BJ (cell line): ENCODE measurements around the gene TMEM222. TPM values are rescaled to one million over a fixed set of nuclear protein-coding genes. Genes with fewer than 3 reads are reported as not detected.

ENCODE experiments used
- CTCF ChIA-PET: fragments of 350-600 bp; formaldehyde crosslinking; extraction: SDS; loops from one replicate; lab custom pipeline; 2021; ENCODE audit warnings: antibody characterized with exemption, inconsistent platforms; lab: Yijun Ruan, JAX
- POLR2A ChIA-PET: fragments of 300-600 bp; sonication (Branson Sonifier 250); formaldehyde crosslinking; extraction: SDS; loops from one replicate; lab custom pipeline; 2021; ENCODE audit warnings: antibody characterized with exemption; lab: Charles Lee
- DNase-seq: peaks from one replicate; pipeline ENCODE4 v3.0.0-alpha.2; 2011; ENCODE audit warnings: low read depth
- H3K27me3 ChIP-seq: 2 replicates; pipeline ENCODE4 v1.6.0; 2011; ENCODE audit warnings: low read length; ENCODE audit not compliant: control insufficient read depth, insufficient read depth
- H3K36me3 ChIP-seq: 2 replicates; pipeline ENCODE4 v1.5.1; 2011; ENCODE audit warnings: low read length; ENCODE audit not compliant: control insufficient read depth, insufficient read depth
- H3K4me3 ChIP-seq: 2 replicates; pipeline ENCODE4 v1.5.1; 2011; ENCODE audit warnings: low read depth, mild to moderate bottlenecking, control low read depth, low read length
- polyA plus RNA-seq: library from polyadenylated mRNA; depleted of rRNA; stranded (reverse); fragments of >200 nt; gene quantifications from 2 replicates; pipeline ENCODE4 v1.2.3, GENCODE V29; 2011
- TF ChIP-seq, protein P1 (sequence below): IDR thresholded peaks from 2 replicates; pipeline ENCODE4 v1.5.1; 2011; ENCODE audit warnings: low read depth, mild to moderate bottlenecking, control low read depth, inconsistent platforms, low read length, moderate library complexity; ENCODE audit not compliant: insufficient read depth

TMEM222 gene
- polyA plus RNA-seq, 1 experiment: 76.2 TPM

DNA sequence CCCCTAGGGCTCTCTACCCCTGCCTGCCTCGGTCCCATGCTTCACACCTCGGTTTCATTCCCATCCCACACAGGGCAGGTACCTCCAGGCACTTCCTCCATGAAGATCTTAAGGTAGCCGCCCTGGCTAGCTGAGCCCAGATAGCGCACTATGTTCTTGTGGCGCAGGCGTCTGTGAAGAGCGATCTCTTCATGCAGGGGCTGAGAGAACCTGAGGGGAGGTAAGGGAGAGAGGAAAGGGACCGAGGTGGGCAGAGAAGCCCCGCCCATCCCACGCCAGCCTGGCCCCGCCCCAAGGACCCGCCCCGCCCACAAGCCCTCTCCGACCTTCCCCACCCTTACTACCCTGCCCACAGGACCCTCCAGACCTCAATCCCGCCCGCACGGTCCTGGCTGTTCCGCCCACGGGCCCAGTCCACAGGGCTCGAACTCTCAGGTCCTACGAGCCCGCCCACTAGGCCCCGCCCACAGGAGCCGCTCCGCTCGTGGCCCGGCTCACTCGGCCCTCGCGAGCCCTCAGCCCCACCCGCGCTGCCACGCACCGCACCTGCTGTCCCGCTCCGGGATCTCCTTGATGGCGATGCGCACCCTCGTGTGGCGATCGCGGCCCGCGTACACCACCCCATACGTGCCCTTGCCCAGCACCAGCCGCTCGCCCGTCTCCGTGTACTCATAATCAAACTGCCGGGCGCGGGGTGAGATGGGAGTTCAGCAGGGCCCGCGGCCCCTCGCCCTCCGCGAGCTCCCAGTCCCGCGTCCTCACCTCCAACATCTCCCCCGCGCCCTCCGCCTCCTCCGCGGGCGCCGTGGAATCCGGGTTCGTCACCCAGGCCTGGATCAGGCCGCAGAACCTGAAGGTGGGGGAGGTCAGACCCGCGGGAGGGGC, 38.4 kb downstream of the TMEM222 start:
- no peak for DNase-seq
- TF ChIP-seq, protein P1, sequence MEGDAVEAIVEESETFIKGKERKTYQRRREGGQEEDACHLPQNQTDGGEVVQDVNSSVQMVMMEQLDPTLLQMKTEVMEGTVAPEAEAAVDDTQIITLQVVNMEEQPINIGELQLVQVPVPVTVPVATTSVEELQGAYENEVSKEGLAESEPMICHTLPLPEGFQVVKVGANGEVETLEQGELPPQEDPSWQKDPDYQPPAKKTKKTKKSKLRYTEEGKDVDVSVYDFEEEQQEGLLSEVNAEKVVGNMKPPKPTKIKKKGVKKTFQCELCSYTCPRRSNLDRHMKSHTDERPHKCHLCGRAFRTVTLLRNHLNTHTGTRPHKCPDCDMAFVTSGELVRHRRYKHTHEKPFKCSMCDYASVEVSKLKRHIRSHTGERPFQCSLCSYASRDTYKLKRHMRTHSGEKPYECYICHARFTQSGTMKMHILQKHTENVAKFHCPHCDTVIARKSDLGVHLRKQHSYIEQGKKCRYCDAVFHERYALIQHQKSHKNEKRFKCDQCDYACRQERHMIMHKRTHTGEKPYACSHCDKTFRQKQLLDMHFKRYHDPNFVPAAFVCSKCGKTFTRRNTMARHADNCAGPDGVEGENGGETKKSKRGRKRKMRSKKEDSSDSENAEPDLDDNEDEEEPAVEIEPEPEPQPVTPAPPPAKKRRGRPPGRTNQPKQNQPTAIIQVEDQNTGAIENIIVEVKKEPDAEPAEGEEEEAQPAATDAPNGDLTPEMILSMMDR: no peak
- POLR2A ChIA-PET: no interaction called here
- Histone ChIP-seq H3K27me3 (no peaks in the 10 kb centered on the region), H3K36me3 (peaks cover 38% of the 10 kb centered on the region), H3K4me3 (no peak overlapping the region)
- CTCF ChIA-PET: interaction anchor here (1.8 to 6.1 kb wide), 4 partner anchors 28 to 61 kb away, joined by 5 to 60 read pairs (median 14); no protein-coding TSS in a partner anchor

DNA sequence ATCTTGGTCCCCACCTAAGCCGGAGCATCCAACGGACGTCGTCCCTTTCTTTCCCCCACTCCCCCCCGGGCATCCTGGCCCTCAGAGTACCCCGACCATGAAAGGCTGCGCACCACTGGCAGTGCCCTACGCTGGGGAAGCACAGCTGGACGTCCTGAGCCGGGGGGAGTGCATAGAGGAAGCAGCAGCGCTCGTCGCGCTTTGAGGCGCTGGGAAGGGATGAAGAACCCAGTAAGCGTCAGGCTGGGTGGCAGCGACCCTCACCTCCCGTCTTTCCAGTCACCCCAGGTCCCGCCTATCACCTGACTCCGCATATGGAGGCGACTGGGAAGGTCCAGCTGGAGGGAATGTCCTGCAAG, 39.1 kb downstream of the TMEM222 start:
- Histone ChIP-seq H3K27me3 (no peaks in the 10 kb centered on the region), H3K36me3 (peaks cover 34% of the 10 kb centered on the region), H3K4me3 (no peak overlapping the region)
- TF ChIP-seq, protein P1: no peak
- no peak for DNase-seq
- POLR2A ChIA-PET: no interaction called here
- CTCF ChIA-PET: interaction anchor here (1.4 to 3.1 kb wide), 4 partner anchors 8 to 61 kb away, joined by 3 to 15 read pairs (median 8); no protein-coding TSS in a partner anchor

DNA sequence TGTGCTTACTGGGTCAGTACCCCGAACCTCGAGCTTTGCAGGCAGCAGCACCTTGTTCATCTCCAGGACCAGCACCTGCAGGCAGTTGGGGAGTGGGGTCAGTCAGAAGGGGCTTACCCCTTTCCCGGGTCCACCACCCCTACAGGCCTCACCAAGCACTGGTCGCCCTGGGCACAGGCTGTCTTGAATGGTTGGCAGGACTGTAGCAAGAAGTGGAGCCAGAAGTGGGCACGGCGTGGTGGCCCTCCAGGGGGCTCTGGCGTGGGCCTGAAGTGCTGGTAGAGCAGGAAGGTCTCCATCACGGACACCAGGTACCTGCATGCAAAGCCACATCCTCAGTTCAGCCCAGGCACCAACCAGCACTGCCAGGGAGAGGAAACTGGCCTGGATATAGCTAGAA, 39.6 kb downstream of the TMEM222 start:
- Histone ChIP-seq H3K27me3 (no peaks in the 10 kb centered on the region), H3K36me3 (peaks cover 32% of the 10 kb centered on the region), H3K4me3 (no peak overlapping the region)
- no peak for DNase-seq
- ChIA-PET POLR2A (no interaction called here), CTCF (interaction anchor here (0.5 to 3.1 kb wide), 6 partner anchors 9 to 62 kb away, joined by 3 to 15 read pairs (median 5); no protein-coding TSS in a partner anchor)
- TF ChIP-seq, protein P1: no peak

DNA sequence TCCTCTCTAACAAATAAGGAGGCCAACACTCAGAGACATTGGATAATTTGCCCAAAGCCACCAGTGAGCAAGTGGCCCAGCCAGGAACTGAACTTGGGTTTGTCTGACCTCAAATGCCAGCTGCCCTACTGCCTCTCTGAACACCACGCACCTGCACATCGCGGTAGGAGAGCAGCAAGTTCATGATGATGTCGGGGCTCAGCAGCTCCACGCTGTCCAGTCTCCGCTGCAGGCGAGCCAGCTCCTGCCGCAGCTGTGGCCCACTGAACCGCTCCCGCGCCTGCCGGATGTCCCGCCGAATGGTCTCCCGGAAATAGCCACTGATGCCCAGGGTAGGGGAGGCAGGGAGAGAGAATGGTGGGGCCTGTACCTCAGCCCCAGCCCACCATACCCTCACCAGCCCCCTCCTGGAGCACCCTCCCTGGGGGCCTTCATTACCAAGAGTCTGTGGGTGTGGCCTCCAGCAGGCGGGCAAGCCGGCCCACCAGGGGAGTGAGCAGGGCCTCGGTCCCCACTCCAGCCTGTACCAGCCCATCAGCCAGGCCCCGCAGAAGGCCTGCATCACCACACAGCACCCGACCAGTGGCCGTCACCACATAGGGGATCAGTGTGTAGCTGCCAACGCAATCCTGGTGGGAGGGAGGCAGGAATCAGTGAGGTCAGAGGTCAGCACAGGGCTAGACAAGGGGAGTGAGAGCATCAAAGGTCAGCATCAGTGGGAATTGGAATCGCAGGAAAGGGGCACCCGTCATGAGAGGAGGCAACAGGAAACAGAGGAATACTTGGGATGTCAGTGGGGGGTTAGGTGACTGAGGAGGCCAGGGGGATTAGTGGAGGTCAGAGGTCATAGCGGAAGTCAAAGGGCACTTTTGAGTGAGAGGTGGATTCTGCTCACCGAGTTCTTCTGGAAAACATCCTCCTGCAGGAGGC, 42.1 kb downstream of the TMEM222 start:
- DNase-seq: no peak
- TF ChIP-seq, protein P1: no peak
- Histone ChIP-seq H3K36me3 (peaks cover 15% of the 10 kb centered on the region), H3K27me3 (no peaks in the 10 kb centered on the region), H3K4me3 (no peak overlapping the region)
- POLR2A ChIA-PET: no interaction called here
- CTCF ChIA-PET: interaction anchor here (0.6 to 6.1 kb wide), 8 partner anchors 7 to 262 kb away, joined by 3 to 118 read pairs (median 7); partner anchors contain the start of gene GPR3
